ENCODE results near the gene FAM222B. TPM values are rescaled to one million over a fixed set of nuclear protein-coding genes. Genes with fewer than 3 reads are reported as not detected.

The FAM222B gene
- total RNA-seq, 1 experiment from 2014 or later = 18.5 TPM

GRCh38 chr17:28733346-28733745, 109.2 kb downstream of the FAM222B start:
- H3K36me3 Mint-ChIP-seq (ENCODE audit: insufficient read depth, unreplicated experiment) = peaks cover 6% of the 10 kb centered on the region
- peaks cover 11% of the 10 kb centered on the region for H3K4me1 Mint-ChIP-seq (ENCODE audit: insufficient read depth, unreplicated experiment)
- H3K27ac Mint-ChIP-seq (ENCODE audit: low read depth, unreplicated experiment) = no peak overlapping the region
- CTCF ChIA-PET = no interaction called here
- no peak overlapping the region for H3K4me3 Mint-ChIP-seq (ENCODE audit: unreplicated experiment)
- H3K27me3 Mint-ChIP-seq (ENCODE audit: insufficient read depth, unreplicated experiment) = no peaks in the 10 kb centered on the region
- no peaks in the 10 kb centered on the region for H3K9me3 Mint-ChIP-seq (ENCODE audit: unreplicated experiment)
- intact Hi-C loops (cut with micrococcal nuclease) = no loop called here
- POLR2A ChIA-PET = interaction anchor here (1.8 to 18.0 kb wide), 2 partner anchors 13 kb away, joined by 6 to 1135 read pairs; partner anchors contain the start of genes RPL23A and TRAF4
- BruUV-seq (replicated peaks) = no TSS peak
- DNase-seq (ENCODE audit: unreplicated experiment) = no peak
- no peak for TF ChIP-seq CTCF (IDR thresholded peaks at IDR 0.05; ENCODE audit: unreplicated experiment)

GRCh38 chr17:28729950-28730330, 112.7 kb downstream of the FAM222B start:
- H3K27ac Mint-ChIP-seq (ENCODE audit: low read depth, unreplicated experiment) = peak overlapping the region; percentile 99
- no peaks in the 10 kb centered on the region for H3K9me3 Mint-ChIP-seq (ENCODE audit: unreplicated experiment)
- intact Hi-C loops (cut with micrococcal nuclease) = loop anchor here (1.0 kb wide), 1 partner anchor 13 kb away; no protein-coding TSS in a partner anchor
- TF ChIP-seq CTCF (IDR thresholded peaks at IDR 0.05; ENCODE audit: unreplicated experiment) = no peak
- H3K4me1 Mint-ChIP-seq (ENCODE audit: insufficient read depth, unreplicated experiment) = peaks cover 23% of the 10 kb centered on the region
- H3K27me3 Mint-ChIP-seq (ENCODE audit: insufficient read depth, unreplicated experiment) = no peaks in the 10 kb centered on the region
- POLR2A ChIA-PET = interaction anchor here (0.8 to 18.0 kb wide), 5 partner anchors 11 to 329 kb away, joined by 3 to 1135 read pairs (median 73); partner anchors contain the start of genes FLOT2, PHF12, RPL23A and TRAF4
- no peak overlapping the region for H3K4me3 Mint-ChIP-seq (ENCODE audit: unreplicated experiment)
- peaks cover 28% of the 10 kb centered on the region for H3K36me3 Mint-ChIP-seq (ENCODE audit: insufficient read depth, unreplicated experiment)
- CTCF ChIA-PET = interaction anchor here (0.6 to 9.2 kb wide), 2 partner anchors 18 to 60 kb away, joined by 4 to 365 read pairs; partner anchors contain the start of gene TRAF4
- BruUV-seq (replicated peaks) = no TSS peak
- DNase-seq (ENCODE audit: unreplicated experiment) = no peak

GRCh38 chr17:28728364-28729200, 114.0 kb downstream of the FAM222B start, which contains the start of gene NEK8:
Gene NEK8, plus strand, starts transcription at chr17:28728788. Its CDS starts 26 bp downstream, at chr17:28728814.
- ChIA-PET POLR2A (interaction anchor here (0.6 to 18.0 kb wide), 20 partner anchors 9 to 1693 kb away, joined by 3 to 1135 read pairs (median 10); partner anchors contain the start of genes DHRS13, FAM222B, FLOT2 and PHF12), CTCF (interaction anchor here (0.6 to 9.2 kb wide), 9 partner anchors 12 to 230 kb away, joined by 3 to 365 read pairs (median 6); partner anchors contain the start of genes FAM222B and TRAF4)
- no peak for TF ChIP-seq CTCF (IDR thresholded peaks at IDR 0.05; ENCODE audit: unreplicated experiment)
- peak within 1 kb of the TSS; percentile 91 for H3K4me3 Mint-ChIP-seq (ENCODE audit: unreplicated experiment)
- peaks cover 36% of the 10 kb centered on the region for H3K36me3 Mint-ChIP-seq (ENCODE audit: insufficient read depth, unreplicated experiment)
- H3K9me3 Mint-ChIP-seq (ENCODE audit: unreplicated experiment) = no peaks in the 10 kb centered on the region
- no peaks in the 10 kb centered on the region for H3K27me3 Mint-ChIP-seq (ENCODE audit: insufficient read depth, unreplicated experiment)
- peaks cover 32% of the 10 kb centered on the region for H3K4me1 Mint-ChIP-seq (ENCODE audit: insufficient read depth, unreplicated experiment)
- peak within 1 kb of the TSS; percentile 99 for H3K27ac Mint-ChIP-seq (ENCODE audit: low read depth, unreplicated experiment)
- BruUV-seq (replicated peaks) = TSS peak; percentile 29
- peak; percentile 98 for DNase-seq (ENCODE audit: unreplicated experiment)
- intact Hi-C loops (cut with micrococcal nuclease) = loop anchor here (1.0 kb wide), 1 partner anchor 15 kb away; no protein-coding TSS in a partner anchor

Data from MCF 10A (cell line).